ENCODE results near the gene OCA2. TPM values are rescaled to one million over a fixed set of nuclear protein-coding genes. Genes with fewer than 3 reads are reported as not detected.

The OCA2 gene
- total and polyA plus RNA-seq, 2 of the 8 experiments (the other 6 are each of a cell fraction or from before 2014, with no cell fraction given) = 0.20 TPM

DNA sequence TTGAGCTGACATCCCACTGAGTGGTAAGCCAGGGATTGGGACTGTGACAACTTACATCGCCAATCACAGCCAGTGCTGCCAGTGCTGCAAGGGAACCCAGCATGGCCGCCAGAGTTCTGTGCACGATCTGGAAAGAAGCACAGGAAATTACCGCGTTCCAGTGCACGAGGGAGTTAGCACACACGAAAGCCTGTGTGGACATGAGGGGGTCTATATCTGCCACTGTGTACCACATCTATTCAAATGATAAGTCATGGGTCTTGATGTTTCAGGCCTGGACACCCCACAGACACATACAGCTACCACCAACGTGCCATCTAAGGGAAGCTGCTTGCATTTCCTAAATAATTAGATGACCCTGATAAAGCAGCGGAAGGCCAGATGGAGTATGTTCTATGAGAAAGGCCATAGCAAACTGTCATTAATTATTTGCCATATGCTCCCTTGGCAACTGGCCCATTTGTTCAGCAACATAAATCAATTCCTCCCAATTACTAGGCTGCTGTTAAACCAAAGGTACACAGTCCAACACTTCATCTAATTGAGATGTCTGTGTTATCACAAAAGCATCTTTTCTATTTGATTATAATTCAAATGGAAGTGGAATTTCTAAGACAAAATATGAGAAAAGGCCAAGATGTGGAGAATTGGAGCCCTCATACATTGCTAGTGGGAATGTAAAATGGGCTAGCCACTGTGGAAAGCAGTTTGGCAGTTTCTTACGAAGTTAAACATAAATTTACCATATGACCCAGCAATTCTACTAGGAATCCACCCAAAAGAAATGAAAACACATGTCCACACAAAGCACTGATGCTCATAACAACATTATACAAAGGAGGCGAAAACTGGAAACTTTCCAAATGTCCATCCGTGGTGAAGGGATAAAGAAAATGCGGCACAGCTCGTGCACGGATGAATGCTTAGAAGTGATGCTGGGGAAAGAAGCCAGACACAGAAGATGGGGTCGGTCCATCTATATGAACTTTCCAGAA, 108.3 kb downstream of the OCA2 start (continued):
- TF ChIP-seq EGR1 (IDR thresholded peaks at IDR 0.05; ENCODE audit: borderline replicate concordance, low read depth, low read length) = no peak
- TF ChIP-seq KDM4A (IDR thresholded peaks at IDR 0.05; ENCODE audit: low read depth, low read length, severe bottlenecking) = no peak
- TF ChIP-seq BACH1 (IDR thresholded peaks at IDR 0.05; ENCODE audit: low read length) = no peak
- TF ChIP-seq GABPA (IDR thresholded peaks at IDR 0.05; ENCODE audit: borderline replicate concordance, insufficient read depth, low read length) = no peak
- no peak for TF ChIP-seq CHD2 (IDR thresholded peaks at IDR 0.05; ENCODE audit: low read length)

Data from H1 (cell line).